OCI-LY1 (cell line): ENCODE data around the gene HLA-DPA1.
"Not testable (repeated sequence)": the region's sequence is repeated elsewhere in the genome, so short reads cannot be mapped to it uniquely, and the experiment has no call there.

Experiments
- H2AFZ ChIP-seq: fragments of 200-600 bp; sonication (generic), shearing (Covaris generic); 2 replicates; pipeline ENCODE4 v1.6.0; 2014; ENCODE audit warnings: antibody characterized with exemption, mild to moderate bottlenecking, low read length
- H3F3A ChIP-seq: fragments of 200-600 bp; sonication (generic), shearing (Covaris generic); 2 replicates; pipeline ENCODE4 v1.6.0; 2014; ENCODE audit warnings: mild to moderate bottlenecking, antibody characterized with exemption, low read length, moderate library complexity; ENCODE audit not compliant: insufficient read depth
- H3K27ac ChIP-seq: fragments of 200-600 bp; sonication (generic); 2 replicates; pipeline ENCODE4 v1.5.1; 2014; ENCODE audit warnings: low read length, mixed run types, mild to moderate bottlenecking, low read depth; ENCODE audit not compliant: poor library complexity, severe bottlenecking
- H3K27me3 ChIP-seq: fragments of 200-600 bp; sonication (generic); 2 replicates; pipeline ENCODE4 v1.6.0; 2014; ENCODE audit warnings: antibody characterized with exemption, mild to moderate bottlenecking, low read length, moderate library complexity; ENCODE audit not compliant: insufficient read depth
- H3K36me3 ChIP-seq: fragments of 200-600 bp; sonication (generic); 2 replicates; pipeline ENCODE4 v1.6.1; 2014; ENCODE audit warnings: mild to moderate bottlenecking, antibody characterized with exemption, low read length, moderate library complexity, mixed read lengths; ENCODE audit not compliant: insufficient read depth
- H3K4me1 ChIP-seq: fragments of 200-600 bp; sonication (generic); 2 replicates; pipeline ENCODE4 v1.5.1; 2014; ENCODE audit warnings: mild to moderate bottlenecking, low read length, moderate library complexity; ENCODE audit not compliant: insufficient read depth, severe bottlenecking
- H3K4me2 ChIP-seq: fragments of 200-600 bp; sonication (generic), shearing (Covaris generic); 2 replicates; pipeline ENCODE4 v1.6.1; 2014; ENCODE audit warnings: low read length
- H3K4me3 ChIP-seq: fragments of 200-600 bp; sonication (generic); 2 replicates; pipeline ENCODE4 v1.5.1; 2014; ENCODE audit warnings: low read length, low read depth, mild to moderate bottlenecking, mixed read lengths; ENCODE audit not compliant: poor library complexity, severe bottlenecking
- H3K79me2 ChIP-seq: fragments of 200-600 bp; shearing (Covaris generic); 2 replicates; pipeline ENCODE4 v1.6.1; 2016; ENCODE audit warnings: mixed run types, low read length, mixed read lengths; ENCODE audit not compliant: insufficient read depth
- H3K9ac ChIP-seq: fragments of 200-600 bp; sonication (generic), shearing (Covaris generic); 2 replicates; pipeline ENCODE4 v1.6.1; 2014; ENCODE audit warnings: mild to moderate bottlenecking, low read length, mixed read lengths
- H3K9me2 ChIP-seq: fragments of 200-600 bp; sonication (generic), shearing (Covaris generic); 2 replicates; pipeline ENCODE4 v1.6.1; 2014; ENCODE audit warnings: low read depth, mild to moderate bottlenecking, low read length, mixed read lengths
- H3K9me3 ChIP-seq: fragments of 200-600 bp; shearing (Covaris generic); 2 replicates; pipeline ENCODE4 v1.6.1; 2014; ENCODE audit warnings: low read length, mixed read lengths
- H4K20me1 ChIP-seq: fragments of 200-600 bp; sonication (generic), shearing (Covaris generic); 2 replicates; pipeline ENCODE4 v1.6.0; 2016; ENCODE audit warnings: mild to moderate bottlenecking, low read length; ENCODE audit not compliant: insufficient read depth
- CTCF ChIP-seq: fragments of 200-600 bp; sonication (generic), shearing (Covaris generic); IDR thresholded peaks from 2 replicates; pipeline ENCODE4 v1.5.1; 2017; ENCODE audit warnings: mild to moderate bottlenecking, antibody characterized with exemption, low read length, moderate library complexity, mixed read lengths
- EZH2 ChIP-seq: fragments of 200-600 bp; sonication (generic), shearing (Covaris generic); IDR thresholded peaks from 2 replicates; pipeline ENCODE4 v1.8.0; 2017; ENCODE audit warnings: borderline replicate concordance, mixed run types, mild to moderate bottlenecking, antibody characterized with exemption, low read length, moderate library complexity, mixed read lengths

The HLA-DPA1 gene

DNA sequence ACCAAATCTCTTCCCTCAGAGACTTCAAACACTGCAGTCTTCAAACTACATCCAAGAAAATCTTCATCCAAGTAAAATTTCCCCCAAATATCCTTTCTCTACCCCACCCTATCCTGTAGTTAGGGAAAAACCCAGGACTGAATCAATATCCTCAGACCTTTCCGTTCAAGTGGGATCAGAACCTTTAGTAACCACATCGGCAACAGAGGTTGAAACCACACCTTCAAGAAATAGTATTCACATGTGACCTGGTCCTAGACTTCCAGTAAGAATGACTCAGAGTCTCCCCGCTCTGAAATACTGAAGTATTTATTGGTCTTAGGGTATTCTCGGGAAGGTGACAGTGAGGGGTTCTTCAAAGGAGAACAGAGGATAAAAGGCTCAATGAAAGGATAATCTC, 8.7 kb downstream of the HLA-DPA1 start:
- H3K27me3 ChIP-seq: no peaks in the 10 kb centered on the region; the same call in 1 of the 2 replicates
- H3K36me3 ChIP-seq: no peaks in the 10 kb centered on the region
- no peaks in the 10 kb centered on the region for H3K9me3 ChIP-seq
- H3K27ac ChIP-seq: no peak overlapping the region
- no peaks in the 10 kb centered on the region; the same call in 1 of the 2 replicates for H3K9me2 ChIP-seq
- H3F3A ChIP-seq: no peaks in the 10 kb centered on the region
- no peaks in the 10 kb centered on the region for H4K20me1 ChIP-seq
- peaks cover 7% of the 10 kb centered on the region for H3K4me1 ChIP-seq
- H2AFZ ChIP-seq: no peak overlapping the region
- no peak overlapping the region for H3K9ac ChIP-seq
- TF ChIP-seq CTCF: no peak
- TF ChIP-seq EZH2: no peak
- no peaks in the 10 kb centered on the region for H3K79me2 ChIP-seq
- no peak overlapping the region for H3K4me2 ChIP-seq
- no peak overlapping the region for H3K4me3 ChIP-seq

DNA sequence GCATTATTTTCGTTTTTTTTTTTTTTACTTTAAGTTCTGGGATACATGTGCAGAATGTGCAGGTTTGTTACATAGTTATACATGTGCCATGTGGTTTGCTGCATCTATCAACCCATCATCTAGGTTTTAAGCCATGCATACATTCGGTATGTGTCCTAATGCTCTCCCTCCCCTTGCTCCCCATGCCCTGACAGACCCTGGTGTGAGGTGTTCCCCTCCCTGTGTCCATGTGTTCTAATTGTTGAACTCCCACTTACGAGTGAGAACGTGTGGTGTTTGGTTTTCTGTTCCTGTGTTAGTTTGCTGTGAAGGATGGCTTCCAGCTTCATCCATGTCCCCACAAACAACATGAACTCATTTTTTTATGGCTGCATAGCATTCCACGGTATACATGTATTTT, 10.0 kb downstream of the HLA-DPA1 start:
- not testable (repeated sequence) for H3K36me3 ChIP-seq, H3K9me3 ChIP-seq, H4K20me1 ChIP-seq, H3K27me3 ChIP-seq, H3K9me2 ChIP-seq, H3K4me2 ChIP-seq, H3K79me2 ChIP-seq, H2AFZ ChIP-seq, H3K27ac ChIP-seq, H3K9ac ChIP-seq, H3K4me1 ChIP-seq, H3F3A ChIP-seq, H3K4me3 ChIP-seq

DNA sequence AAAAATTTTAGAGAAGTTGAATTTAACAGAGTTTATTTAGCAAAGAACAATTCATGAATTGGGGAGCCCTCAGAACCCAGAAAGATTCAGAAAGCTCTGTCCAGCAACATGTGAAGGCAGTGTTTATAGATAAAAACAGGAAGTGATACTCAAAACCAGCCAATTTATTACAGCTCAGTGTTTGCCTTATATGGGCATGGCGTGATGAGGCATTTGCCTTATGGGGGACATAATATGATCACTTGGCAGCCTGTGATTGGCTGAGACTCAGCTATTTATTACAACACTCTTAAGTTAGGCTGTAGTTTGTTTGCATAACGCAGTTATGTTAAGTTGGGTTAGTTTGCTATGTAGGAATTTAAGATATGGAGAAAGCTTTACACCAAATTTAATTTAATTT, 11.5 kb downstream of the HLA-DPA1 start:
- Histone ChIP-seq H3K79me2 (no peaks in the 10 kb centered on the region), H3K27me3 (no peaks in the 10 kb centered on the region; the same call in 1 of the 2 replicates), H3F3A (no peaks in the 10 kb centered on the region), H4K20me1 (no peaks in the 10 kb centered on the region), H3K9me2 (no peaks in the 10 kb centered on the region; the same call in 1 of the 2 replicates), H3K9me3 (no peaks in the 10 kb centered on the region), H3K27ac (no peak overlapping the region), H3K4me2 (no peak overlapping the region), H3K4me1 (peaks cover 7% of the 10 kb centered on the region), H3K9ac (no peak overlapping the region), H3K4me3 (no peak overlapping the region), H3K36me3 (no peaks in the 10 kb centered on the region), H2AFZ (no peak overlapping the region)
- TF ChIP-seq CTCF (no peak), EZH2 (no peak)
